ENCODE measurements around the gene RP2. TPM values are rescaled to one million over a fixed set of nuclear protein-coding genes. Genes with fewer than 3 reads are reported as not detected.
A peak's percentile ranks its signal among the peaks of the same experiment; 100 is the strongest.

Gene RP2
- total and polyA plus RNA-seq, 9 donors: 5.8 to 13.2 (median 8.4) TPM

GRCh38 chrX:46873746-46874145 is 36.9 kb downstream of the RP2 start:
- Histone ChIP-seq H3K27me3 (ENCODE audit: control insufficient read depth, insufficient read depth, low read length) (peaks cover 8% of the 10 kb centered on the region), H3K9me3 (replicated peaks; ENCODE audit: control insufficient read depth, low read depth, low read length) (no peaks in the 10 kb centered on the region), H3K36me3 (ENCODE audit: control insufficient read depth, insufficient read depth, low read length) (no peaks in the 10 kb centered on the region), H3K27ac (ENCODE audit: low read length) (no peak overlapping the region), H3K4me3 (ENCODE audit: low read length) (no peak overlapping the region), H3K4me1 (ENCODE audit: control insufficient read depth, insufficient read depth, low read length) (no peaks in the 10 kb centered on the region)
- DNase-seq: no peak
- no CpG with 5 or more reads among the region's 2 CpGs for WGBS (ENCODE audit: insufficient coverage)

- H3K27ac ChIP-seq (ENCODE audit: low read length): no peak overlapping the region
- DNase-seq: no peak
- no peaks in the 10 kb centered on the region for H3K36me3 ChIP-seq (ENCODE audit: control insufficient read depth, insufficient read depth, low read length)
- H3K4me1 ChIP-seq (ENCODE audit: control insufficient read depth, insufficient read depth, low read length): no peaks in the 10 kb centered on the region
- peaks cover 6% of the 10 kb centered on the region for H3K27me3 ChIP-seq (ENCODE audit: control insufficient read depth, insufficient read depth, low read length)
- H3K9me3 ChIP-seq (replicated peaks; ENCODE audit: control insufficient read depth, low read depth, low read length): no peaks in the 10 kb centered on the region
- H3K4me3 ChIP-seq (ENCODE audit: low read length): no peak overlapping the region
These were observed 40.1 kb downstream of the RP2 start for GRCh38 chrX:46876901-46877300.

DNA sequence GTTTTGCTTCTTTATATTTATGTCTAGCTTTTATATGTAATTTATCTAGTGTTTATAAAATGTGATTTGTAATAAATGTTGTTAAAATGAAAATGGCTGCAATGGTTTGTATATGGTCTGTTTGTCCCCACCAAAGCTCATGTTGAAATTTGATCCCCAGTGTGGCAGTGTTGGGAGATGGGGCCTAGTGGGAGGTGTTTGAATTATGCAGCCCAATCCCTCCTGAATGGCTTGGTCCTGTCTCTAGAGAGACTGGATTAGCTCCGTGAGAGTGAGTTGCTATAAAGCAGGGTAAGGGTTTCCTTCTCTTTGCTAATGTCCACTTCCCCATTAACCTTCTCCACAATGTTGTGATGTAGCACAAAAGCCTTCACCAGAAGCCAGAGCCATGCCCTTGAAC is 45.4 kb downstream of the RP2 start:
- no peak for DNase-seq
- WGBS (ENCODE audit: insufficient coverage): no CpG with 5 or more reads among the region's 1 CpG
- Histone ChIP-seq H3K4me3 (ENCODE audit: low read length) (no peak overlapping the region), H3K9me3 (replicated peaks; ENCODE audit: control insufficient read depth, low read depth, low read length) (no peaks in the 10 kb centered on the region), H3K27me3 (ENCODE audit: control insufficient read depth, insufficient read depth, low read length) (peaks cover 5% of the 10 kb centered on the region), H3K36me3 (ENCODE audit: control insufficient read depth, insufficient read depth, low read length) (no peaks in the 10 kb centered on the region), H3K4me1 (ENCODE audit: control insufficient read depth, insufficient read depth, low read length) (no peaks in the 10 kb centered on the region), H3K27ac (ENCODE audit: low read length) (no peak overlapping the region)

- no peak for DNase-seq
- no peaks in the 10 kb centered on the region for H3K4me1 ChIP-seq (ENCODE audit: control insufficient read depth, insufficient read depth, low read length)
- H3K27ac ChIP-seq (ENCODE audit: low read length): no peak overlapping the region
- no peak overlapping the region for H3K4me3 ChIP-seq (ENCODE audit: low read length)
- no peaks in the 10 kb centered on the region for H3K9me3 ChIP-seq (replicated peaks; ENCODE audit: control insufficient read depth, low read depth, low read length)
- WGBS (ENCODE audit: insufficient coverage): no CpG with 5 or more reads among the region's 3 CpGs
- H3K27me3 ChIP-seq (ENCODE audit: control insufficient read depth, insufficient read depth, low read length): peaks cover 6% of the 10 kb centered on the region
- H3K36me3 ChIP-seq (ENCODE audit: control insufficient read depth, insufficient read depth, low read length): no peaks in the 10 kb centered on the region
These were observed 48.0 kb downstream of the RP2 start for GRCh38 chrX:46884799-46885198.

DNA sequence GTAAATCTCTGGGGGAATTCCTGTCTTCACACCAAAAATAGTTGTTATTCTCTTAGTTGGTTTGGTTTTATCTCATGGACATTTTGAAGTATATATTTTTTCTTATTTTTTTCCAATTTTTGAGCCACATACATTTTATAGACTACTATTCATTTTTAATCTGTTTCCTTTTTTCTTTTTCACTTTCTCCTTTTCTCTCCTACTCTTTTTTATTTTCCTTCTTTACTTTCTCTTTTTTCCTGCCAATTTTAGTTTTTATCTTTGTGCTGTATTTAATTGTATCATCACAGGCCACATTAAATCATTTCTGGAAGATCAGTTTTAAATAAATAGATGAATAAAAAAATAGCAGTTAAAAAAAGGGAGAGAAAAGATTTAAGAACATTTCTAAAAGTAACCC is 61.4 kb downstream of the RP2 start:
- Histone ChIP-seq H3K36me3 (ENCODE audit: control insufficient read depth, insufficient read depth, low read length) (no peaks in the 10 kb centered on the region), H3K27me3 (ENCODE audit: control insufficient read depth, insufficient read depth, low read length) (peaks cover 14% of the 10 kb centered on the region), H3K9me3 (replicated peaks; ENCODE audit: control insufficient read depth, low read depth, low read length) (no peaks in the 10 kb centered on the region), H3K27ac (ENCODE audit: low read length) (no peak overlapping the region), H3K4me1 (ENCODE audit: control insufficient read depth, insufficient read depth, low read length) (no peaks in the 10 kb centered on the region), H3K4me3 (ENCODE audit: low read length) (no peak overlapping the region)
- DNase-seq: no peak

DNA sequence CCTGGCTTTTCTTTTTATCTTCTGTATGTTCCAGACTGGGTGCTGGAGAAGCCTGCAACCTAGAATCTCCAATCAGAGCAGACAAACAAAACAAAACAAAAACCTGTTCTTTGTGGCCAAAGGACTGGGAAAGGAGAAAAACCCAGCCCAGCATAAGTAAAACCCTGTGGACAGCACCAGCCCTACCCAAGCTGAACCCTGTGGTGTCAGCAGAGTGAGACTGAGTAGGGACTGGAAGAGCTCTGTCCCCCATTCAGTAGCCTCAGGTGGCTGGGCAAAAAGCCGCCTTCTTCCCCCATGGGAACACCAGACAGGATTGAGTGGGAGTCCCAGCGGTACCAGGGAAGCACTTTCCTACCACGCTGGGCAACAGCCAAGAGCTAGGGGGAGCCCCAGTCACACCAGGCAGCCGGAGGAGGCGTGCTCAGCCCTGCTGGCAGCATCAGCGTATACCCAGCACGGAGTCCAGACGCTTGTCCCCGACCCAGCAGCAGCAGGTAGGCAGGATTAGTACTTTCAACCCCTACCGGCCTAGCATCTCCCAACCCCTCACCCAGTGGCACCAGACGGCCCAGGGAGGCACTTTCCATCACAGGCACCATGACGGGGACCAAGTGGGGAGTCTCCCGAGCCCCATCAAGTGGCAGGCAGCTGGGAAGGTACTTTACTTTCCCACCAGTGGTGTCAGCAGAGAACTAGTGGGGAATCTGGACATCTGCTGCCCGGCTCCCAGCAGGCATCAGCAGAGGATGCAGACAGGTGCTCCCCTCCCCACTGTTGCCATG is 66.8 kb downstream of the RP2 start:
- peaks cover 27% of the 10 kb centered on the region for H3K27me3 ChIP-seq (ENCODE audit: control insufficient read depth, insufficient read depth, low read length)
- no peaks in the 10 kb centered on the region for H3K36me3 ChIP-seq (ENCODE audit: control insufficient read depth, insufficient read depth, low read length)
- peak; percentile 73 for DNase-seq
- 9% methylated on average over 7 of the region's 14 CpGs for WGBS (ENCODE audit: insufficient coverage)
- H3K4me1 ChIP-seq (ENCODE audit: control insufficient read depth, insufficient read depth, low read length): no peaks in the 10 kb centered on the region
- no peaks in the 10 kb centered on the region for H3K9me3 ChIP-seq (replicated peaks; ENCODE audit: control insufficient read depth, low read depth, low read length)
- peak overlapping the region; percentile 32 for H3K4me3 ChIP-seq (ENCODE audit: low read length)
- H3K27ac ChIP-seq (ENCODE audit: low read length): no peak overlapping the region

- no CpG with 5 or more reads among the region's 2 CpGs for WGBS (ENCODE audit: insufficient coverage)
- H3K9me3 ChIP-seq (replicated peaks; ENCODE audit: control insufficient read depth, low read depth, low read length): no peaks in the 10 kb centered on the region
- H3K27ac ChIP-seq (ENCODE audit: low read length): no peak overlapping the region
These were observed 67.8 kb downstream of the RP2 start for GRCh38 chrX:46904626-46905025.

GRCh38 chrX:46910415-46910814 is 73.6 kb downstream of the RP2 start:
- Histone ChIP-seq H3K36me3 (ENCODE audit: control insufficient read depth, insufficient read depth, low read length) (no peaks in the 10 kb centered on the region), H3K27me3 (ENCODE audit: control insufficient read depth, insufficient read depth, low read length) (peaks cover 23% of the 10 kb centered on the region), H3K27ac (ENCODE audit: low read length) (no peak overlapping the region), H3K4me3 (ENCODE audit: low read length) (no peak overlapping the region), H3K9me3 (replicated peaks; ENCODE audit: control insufficient read depth, low read depth, low read length) (peaks cover 2% of the 10 kb centered on the region), H3K4me1 (ENCODE audit: control insufficient read depth, insufficient read depth, low read length) (no peaks in the 10 kb centered on the region)
- DNase-seq: no peak
- 80% methylated on average over 1 of the region's 3 CpGs for WGBS (ENCODE audit: insufficient coverage)

More at GRCh38 chrX:46904626-46905025, 67.8 kb downstream of the RP2 start:
- H3K4me3 ChIP-seq (ENCODE audit: low read length): no peak overlapping the region
- H3K36me3 ChIP-seq (ENCODE audit: control insufficient read depth, insufficient read depth, low read length): no peaks in the 10 kb centered on the region
- H3K27me3 ChIP-seq (ENCODE audit: control insufficient read depth, insufficient read depth, low read length): peaks cover 27% of the 10 kb centered on the region
- no peaks in the 10 kb centered on the region for H3K4me1 ChIP-seq (ENCODE audit: control insufficient read depth, insufficient read depth, low read length)
- DNase-seq: no peak

DNA sequence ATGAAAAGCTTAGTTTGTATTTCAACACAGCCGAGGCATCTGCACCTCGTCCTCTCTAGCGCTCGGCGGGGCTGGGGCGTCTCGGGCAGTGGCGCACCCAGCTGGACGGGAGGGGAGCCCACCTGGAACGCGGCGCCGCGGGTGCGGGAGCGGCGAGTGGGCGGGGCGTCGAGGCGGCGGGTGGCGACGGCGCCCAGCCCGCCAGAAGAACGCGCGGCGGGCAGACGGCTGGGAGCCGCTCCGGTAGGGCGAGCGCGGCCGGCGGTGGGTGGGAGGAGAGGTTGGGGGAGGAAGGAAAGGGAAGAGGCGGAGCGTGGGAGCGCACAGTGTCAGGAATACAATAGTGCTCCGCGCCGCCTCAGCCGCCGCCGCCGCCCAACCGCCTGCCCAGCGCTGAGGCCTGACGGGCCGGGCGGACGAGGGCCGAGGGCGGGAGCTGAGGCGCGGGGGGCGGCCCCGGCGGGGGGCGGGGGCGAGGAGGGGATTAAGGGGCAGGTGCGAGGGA is 75.3 kb downstream of the RP2 start, which contains the start of gene JADE3:
JADE3 (plus strand) TSS at position 324 of the 505 bp plus-strand sequence. CDS start 72,474 bp downstream, outside the sequence.
- Histone ChIP-seq H3K36me3 (ENCODE audit: control insufficient read depth, insufficient read depth, low read length) (no peaks in the 10 kb centered on the region), H3K27ac (ENCODE audit: low read length) (no peak within 1 kb of the TSS), H3K27me3 (ENCODE audit: control insufficient read depth, insufficient read depth, low read length) (peaks cover 24% of the 10 kb centered on the region), H3K9me3 (replicated peaks; ENCODE audit: control insufficient read depth, low read depth, low read length) (peaks cover 2% of the 10 kb centered on the region), H3K4me1 (ENCODE audit: control insufficient read depth, insufficient read depth, low read length) (no peaks in the 10 kb centered on the region), H3K4me3 (ENCODE audit: low read length) (peak within 1 kb of the TSS; percentile 59)
- peak; percentile 84 for DNase-seq
- WGBS (ENCODE audit: insufficient coverage): 30% methylated on average over 41 of the region's 64 CpGs

GRCh38 chrX:46912603-46913491 is 76.0 kb downstream of the RP2 start:
- 28% methylated on average over 105 of the region's 109 CpGs for WGBS (ENCODE audit: insufficient coverage)
- peak; percentile 39 for DNase-seq
- Histone ChIP-seq H3K4me3 (ENCODE audit: low read length) (peak overlapping the region; percentile 59), H3K27me3 (ENCODE audit: control insufficient read depth, insufficient read depth, low read length) (peaks cover 22% of the 10 kb centered on the region), H3K9me3 (replicated peaks; ENCODE audit: control insufficient read depth, low read depth, low read length) (peaks cover 2% of the 10 kb centered on the region), H3K4me1 (ENCODE audit: control insufficient read depth, insufficient read depth, low read length) (no peaks in the 10 kb centered on the region), H3K27ac (ENCODE audit: low read length) (no peak overlapping the region), H3K36me3 (ENCODE audit: control insufficient read depth, insufficient read depth, low read length) (no peaks in the 10 kb centered on the region)
